Activated naive CD4-positive, alpha-beta T cell treated with anti-CD3 and anti-CD28 coated beads, Interleukin-2, amount 50 U/mL, for 72 hours (primary cell): Measurements from ENCODE around the gene MYEOV. TPM values are rescaled to one million over a fixed set of nuclear protein-coding genes. Genes with fewer than 3 reads are reported as not detected.
A peak's percentile ranks its signal among the peaks of the same experiment; 100 is the strongest.

Experiments
- ATAC-seq, 2 donors: fragments of 150-1000 bp; cut with Tn5 transposase; 2 replicates each; pipeline ENCODE4 v1.10.0; 2021; ENCODE audit warnings: mild to moderate bottlenecking in 2 of 2, moderate library complexity in 2 of 2
- DNase-seq, 2 donors: peaks; one replicate each; pipeline ENCODE4 v3.0.0; 2021 to 2022; ENCODE audit warnings: low spot score in 2 of 2
- H3K27ac Mint-ChIP-seq, 2 donors: one replicate each; pipeline ENCODE4 v1.8.0; 2022; ENCODE audit warnings: mild to moderate bottlenecking in 2 of 2, mixed read lengths in 2 of 2
- H3K36me3 Mint-ChIP-seq, 2 donors: one replicate each; pipeline ENCODE4 v1.8.0; 2022; ENCODE audit warnings: mixed read lengths in 2 of 2
- H3K9me3 Mint-ChIP-seq, 2 donors: one replicate each; pipeline ENCODE4 v1.8.0; 2022; ENCODE audit warnings: mixed read lengths in 2 of 2
- total RNA-seq, 2 donors: library from RNA; stranded (reverse); gene quantifications; one replicate each; pipeline ENCODE4 v1.2.3, GENCODE V29; 2022

The MYEOV gene
- total RNA-seq, 2 donors from 2014 or later = not detected

- DNase-seq (no peak), ATAC-seq (no peak)
- Mint-ChIP-seq H3K36me3 (no peaks in the 10 kb centered on the region), H3K9me3 (no peaks in the 10 kb centered on the region), H3K27ac (no peak overlapping the region)
Measured at GRCh38 chr11:69304258-69304657, 10.3 kb downstream of the MYEOV start.

- DNase-seq (no peak), ATAC-seq (no peak)
- H3K27ac Mint-ChIP-seq = no peak overlapping the region
- no peaks in the 10 kb centered on the region for H3K9me3 Mint-ChIP-seq
- no peaks in the 10 kb centered on the region for H3K36me3 Mint-ChIP-seq
Measured at GRCh38 chr11:69304686-69305085, 10.7 kb downstream of the MYEOV start.

DNA sequence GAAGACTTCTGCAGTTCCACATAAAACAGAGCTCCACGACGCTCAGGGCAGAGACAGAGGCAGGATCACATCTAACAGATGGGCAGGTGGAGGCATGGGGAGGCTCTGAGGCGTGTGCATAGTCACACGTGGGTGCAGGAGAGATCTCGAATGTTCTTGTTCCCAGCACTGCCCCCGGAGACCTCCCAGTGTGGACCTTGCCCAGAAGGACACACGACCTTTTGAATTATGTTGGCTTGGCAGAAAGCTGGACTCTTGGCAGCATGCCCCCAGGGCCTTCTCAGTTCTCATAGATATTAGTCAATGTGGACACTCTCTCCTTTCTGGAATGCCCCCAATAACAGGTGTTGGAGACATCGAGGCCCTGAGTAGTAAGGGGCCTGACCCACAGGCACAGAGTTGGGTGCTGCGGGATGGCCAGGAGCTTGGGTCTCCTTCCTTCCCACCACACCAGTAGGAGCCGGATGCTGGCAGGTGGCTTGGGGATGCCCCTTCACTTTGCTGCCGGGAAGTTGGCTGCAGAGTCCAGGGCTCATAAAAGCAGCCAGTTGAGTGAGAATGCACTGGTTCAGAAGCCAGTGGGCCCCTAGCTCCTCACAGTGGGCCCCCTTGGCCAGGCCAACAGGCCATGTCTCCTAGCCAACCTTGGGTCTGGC is 12.1 kb downstream of the MYEOV start:
- no peak for DNase-seq
- no peaks in the 10 kb centered on the region for H3K9me3 Mint-ChIP-seq
- no peak overlapping the region for H3K27ac Mint-ChIP-seq
- ATAC-seq = no peak
- H3K36me3 Mint-ChIP-seq = no peaks in the 10 kb centered on the region

- Mint-ChIP-seq H3K9me3 (no peaks in the 10 kb centered on the region), H3K36me3 (no peaks in the 10 kb centered on the region), H3K27ac (no peak overlapping the region)
- ATAC-seq (no peak), DNase-seq (no peak)
Measured at GRCh38 chr11:69306821-69307220, 12.9 kb downstream of the MYEOV start.

GRCh38 chr11:69307421-69307820 is 13.5 kb downstream of the MYEOV start:
- ATAC-seq = no peak
- no peaks in the 10 kb centered on the region for H3K36me3 Mint-ChIP-seq
- DNase-seq = no peak
- no peaks in the 10 kb centered on the region for H3K9me3 Mint-ChIP-seq
- H3K27ac Mint-ChIP-seq = no peak overlapping the region

- DNase-seq = peak in 1 of 2 donors; percentile 53
- Mint-ChIP-seq H3K9me3 (no peaks in the 10 kb centered on the region), H3K27ac (no peak overlapping the region), H3K36me3 (no peaks in the 10 kb centered on the region)
- no peak for ATAC-seq
Measured at GRCh38 chr11:69307871-69308431, 14.0 kb downstream of the MYEOV start.

- DNase-seq = peak in 1 of 2 donors; percentile 45
- H3K36me3 Mint-ChIP-seq = no peaks in the 10 kb centered on the region
- no peaks in the 10 kb centered on the region for H3K9me3 Mint-ChIP-seq
- ATAC-seq = no peak
- H3K27ac Mint-ChIP-seq = no peak overlapping the region
Measured at GRCh38 chr11:69308491-69308911, 14.5 kb downstream of the MYEOV start.

- Mint-ChIP-seq H3K36me3 (no peaks in the 10 kb centered on the region), H3K9me3 (no peaks in the 10 kb centered on the region), H3K27ac (no peak overlapping the region)
- DNase-seq (peak in 1 of 2 donors; percentile 51), ATAC-seq (no peak)
Measured at GRCh38 chr11:69308936-69309615, 15.1 kb downstream of the MYEOV start.

GRCh38 chr11:69309631-69310280 is 15.8 kb downstream of the MYEOV start:
- Mint-ChIP-seq H3K36me3 (no peaks in the 10 kb centered on the region), H3K9me3 (no peaks in the 10 kb centered on the region), H3K27ac (no peak overlapping the region)
- no peak for ATAC-seq
- DNase-seq = peak in 1 of 2 donors; percentile 35

- no peak for ATAC-seq
- DNase-seq = peak in 1 of 2 donors; percentile 49
- no peaks in the 10 kb centered on the region for H3K9me3 Mint-ChIP-seq
- H3K27ac Mint-ChIP-seq = no peak overlapping the region
- no peaks in the 10 kb centered on the region for H3K36me3 Mint-ChIP-seq
Measured at GRCh38 chr11:69310351-69310750, 16.4 kb downstream of the MYEOV start.

GRCh38 chr11:69310934-69311766 is 17.2 kb downstream of the MYEOV start:
- DNase-seq (peak in 1 of 2 donors; percentile 62), ATAC-seq (peak; percentile 56 to 92)
- H3K27ac Mint-ChIP-seq = no peak overlapping the region
- H3K9me3 Mint-ChIP-seq = no peaks in the 10 kb centered on the region
- no peaks in the 10 kb centered on the region for H3K36me3 Mint-ChIP-seq

GRCh38 chr11:69311767-69312385 is 17.9 kb downstream of the MYEOV start:
- DNase-seq (peak in 1 of 2 donors; percentile 41), ATAC-seq (no peak)
- Mint-ChIP-seq H3K36me3 (no peaks in the 10 kb centered on the region), H3K27ac (peak overlapping the region in 1 of 2 donors; percentile 82), H3K9me3 (no peaks in the 10 kb centered on the region)

- ATAC-seq (no peak), DNase-seq (peak in 1 of 2 donors; percentile 18)
- H3K36me3 Mint-ChIP-seq = peaks cover 0 to 3% of the 10 kb centered on the region in 2 donors
- peaks cover 4% of the 10 kb centered on the region in 2 donors for H3K9me3 Mint-ChIP-seq
- H3K27ac Mint-ChIP-seq = no peak overlapping the region
Measured at GRCh38 chr11:69312453-69313404, 18.8 kb downstream of the MYEOV start.

DNA sequence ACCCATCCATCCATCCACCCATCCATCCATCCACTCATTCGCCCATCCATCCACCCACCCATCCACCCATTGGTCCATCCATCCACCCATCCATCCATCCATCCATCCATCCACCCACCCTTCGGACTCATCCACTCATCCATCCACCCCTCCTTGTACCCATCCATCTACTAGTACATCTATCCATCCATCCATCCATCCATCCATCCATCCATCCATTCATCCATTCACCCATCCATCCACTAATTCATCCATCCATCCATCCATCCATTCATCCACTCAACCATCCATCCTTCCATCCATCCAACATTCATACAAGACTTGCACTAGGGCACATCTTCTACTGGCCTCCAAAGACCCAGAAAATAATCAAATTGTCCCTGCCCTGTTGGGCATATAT is 20.0 kb downstream of the MYEOV start:
- Mint-ChIP-seq H3K27ac (no peak overlapping the region), H3K9me3 (peaks cover 7 to 10% of the 10 kb centered on the region in 2 donors), H3K36me3 (peaks cover 0 to 7% of the 10 kb centered on the region in 2 donors)
- DNase-seq = no peak
- no peak for ATAC-seq

DNA sequence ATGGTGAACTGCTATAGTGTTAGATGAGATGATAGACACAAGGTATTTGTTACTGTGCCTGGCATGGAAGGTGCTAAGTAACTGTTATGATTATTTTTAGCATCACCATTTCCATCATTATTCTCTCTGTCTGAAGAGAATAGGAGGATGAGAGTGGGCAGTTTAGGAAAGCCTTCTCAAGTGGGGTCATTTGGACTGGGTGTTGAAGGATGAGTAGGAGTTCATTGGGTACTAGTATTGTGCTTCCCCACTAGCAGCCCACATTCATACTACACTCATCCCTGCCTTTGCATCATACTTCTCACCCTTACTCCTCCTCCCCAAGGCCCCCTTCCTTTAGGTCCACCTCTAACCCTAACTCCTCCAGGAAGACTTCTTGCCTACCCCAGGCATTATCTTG is 20.6 kb downstream of the MYEOV start:
- peaks cover 10% of the 10 kb centered on the region in 2 donors for H3K9me3 Mint-ChIP-seq
- peaks cover 0 to 7% of the 10 kb centered on the region in 2 donors for H3K36me3 Mint-ChIP-seq
- ATAC-seq (no peak), DNase-seq (no peak)
- no peak overlapping the region for H3K27ac Mint-ChIP-seq
